ENCODE data around the gene SAP30. TPM values are rescaled to one million over a fixed set of nuclear protein-coding genes. Genes with fewer than 3 reads are reported as not detected.

Gene SAP30
- total RNA-seq, 1 donor from 2014 or later = 24.1 TPM

GRCh38 chr4:173418639-173419038, 47.9 kb downstream of the SAP30 start:
- no peaks in the 10 kb centered on the region for H3K4me1 Mint-ChIP-seq (ENCODE audit: low read depth, unreplicated experiment)
- peaks cover 1% of the 10 kb centered on the region for H3K9me3 Mint-ChIP-seq (ENCODE audit: unreplicated experiment)
- no peak for DNase-seq
- no peak for TF ChIP-seq CTCF (IDR thresholded peaks at IDR 0.05; ENCODE audit: partially characterized antibody, unreplicated experiment)
- H3K36me3 Mint-ChIP-seq (ENCODE audit: unreplicated experiment) = no peaks in the 10 kb centered on the region
- H3K27me3 Mint-ChIP-seq (ENCODE audit: unreplicated experiment) = no peaks in the 10 kb centered on the region
- H3K4me3 Mint-ChIP-seq (ENCODE audit: unreplicated experiment) = no peak overlapping the region
- H3K27ac Mint-ChIP-seq (ENCODE audit: unreplicated experiment) = peak overlapping the region; percentile 39

- DNase-seq = no peak
- Mint-ChIP-seq H3K36me3 (ENCODE audit: unreplicated experiment) (no peaks in the 10 kb centered on the region), H3K27me3 (ENCODE audit: unreplicated experiment) (no peaks in the 10 kb centered on the region), H3K4me3 (ENCODE audit: unreplicated experiment) (no peak overlapping the region), H3K27ac (ENCODE audit: unreplicated experiment) (no peak overlapping the region), H3K4me1 (ENCODE audit: low read depth, unreplicated experiment) (no peaks in the 10 kb centered on the region), H3K9me3 (ENCODE audit: unreplicated experiment) (peaks cover 1% of the 10 kb centered on the region)
- peak; percentile 43 for TF ChIP-seq CTCF (IDR thresholded peaks at IDR 0.05; ENCODE audit: partially characterized antibody, unreplicated experiment)
Measured at GRCh38 chr4:173420324-173420752, 49.6 kb downstream of the SAP30 start.

- no peak overlapping the region for H3K27ac Mint-ChIP-seq (ENCODE audit: unreplicated experiment)
- no peaks in the 10 kb centered on the region for H3K36me3 Mint-ChIP-seq (ENCODE audit: unreplicated experiment)
- H3K4me3 Mint-ChIP-seq (ENCODE audit: unreplicated experiment) = no peak overlapping the region
- no peaks in the 10 kb centered on the region for H3K27me3 Mint-ChIP-seq (ENCODE audit: unreplicated experiment)
- peaks cover 1% of the 10 kb centered on the region for H3K9me3 Mint-ChIP-seq (ENCODE audit: unreplicated experiment)
- DNase-seq = no peak
- H3K4me1 Mint-ChIP-seq (ENCODE audit: low read depth, unreplicated experiment) = no peaks in the 10 kb centered on the region
- TF ChIP-seq CTCF (IDR thresholded peaks at IDR 0.05; ENCODE audit: partially characterized antibody, unreplicated experiment) = no peak
Measured at GRCh38 chr4:173420801-173421200, 50.0 kb downstream of the SAP30 start.

DNA sequence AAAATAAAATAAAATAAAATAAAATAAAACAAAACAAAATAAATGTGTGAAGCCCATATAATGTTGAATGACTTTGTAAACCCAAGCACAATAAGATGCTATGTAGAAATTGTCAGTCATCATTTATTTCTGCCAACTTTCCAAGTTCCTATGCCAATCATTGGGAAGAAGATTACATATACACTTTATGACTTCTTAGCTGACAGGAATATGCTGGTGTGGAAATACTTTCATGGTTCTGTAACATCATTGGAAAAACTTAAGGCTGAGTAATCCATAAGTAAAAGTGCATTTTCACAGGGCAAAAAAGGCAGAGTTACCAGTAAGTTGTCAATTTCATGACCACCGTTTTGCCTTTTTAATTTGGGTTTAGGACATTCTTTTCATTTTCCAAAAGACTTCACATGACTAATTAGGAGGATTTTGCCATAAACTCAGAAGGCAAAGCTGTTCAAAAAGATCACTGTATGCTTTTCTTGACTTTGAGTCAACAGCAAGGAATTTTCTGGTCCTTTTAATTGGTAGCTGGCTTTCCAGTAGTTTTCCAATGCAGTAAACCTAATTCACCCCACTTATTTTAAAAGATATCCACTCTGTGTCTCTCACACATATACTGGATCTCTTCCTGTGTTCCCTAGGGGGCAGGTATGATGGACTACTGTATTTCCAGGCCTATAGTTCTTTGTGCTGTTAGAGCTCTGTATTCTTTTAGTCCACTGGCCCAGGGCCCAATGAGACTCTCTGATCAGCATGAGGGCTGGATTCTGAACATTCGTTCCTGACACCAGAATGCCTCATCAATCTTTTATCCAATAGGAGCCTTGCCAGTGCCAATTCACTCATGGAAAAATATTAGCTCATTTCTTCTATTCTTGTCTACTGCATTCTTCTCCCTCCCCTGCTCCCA, 54.4 kb downstream of the SAP30 start:
- Mint-ChIP-seq H3K27me3 (ENCODE audit: unreplicated experiment) (no peaks in the 10 kb centered on the region), H3K36me3 (ENCODE audit: unreplicated experiment) (no peaks in the 10 kb centered on the region), H3K27ac (ENCODE audit: unreplicated experiment) (no peak overlapping the region), H3K4me1 (ENCODE audit: low read depth, unreplicated experiment) (no peaks in the 10 kb centered on the region), H3K4me3 (ENCODE audit: unreplicated experiment) (no peak overlapping the region), H3K9me3 (ENCODE audit: unreplicated experiment) (no peaks in the 10 kb centered on the region)
- TF ChIP-seq CTCF (IDR thresholded peaks at IDR 0.05; ENCODE audit: partially characterized antibody, unreplicated experiment) = no peak
- no peak for DNase-seq

DNA sequence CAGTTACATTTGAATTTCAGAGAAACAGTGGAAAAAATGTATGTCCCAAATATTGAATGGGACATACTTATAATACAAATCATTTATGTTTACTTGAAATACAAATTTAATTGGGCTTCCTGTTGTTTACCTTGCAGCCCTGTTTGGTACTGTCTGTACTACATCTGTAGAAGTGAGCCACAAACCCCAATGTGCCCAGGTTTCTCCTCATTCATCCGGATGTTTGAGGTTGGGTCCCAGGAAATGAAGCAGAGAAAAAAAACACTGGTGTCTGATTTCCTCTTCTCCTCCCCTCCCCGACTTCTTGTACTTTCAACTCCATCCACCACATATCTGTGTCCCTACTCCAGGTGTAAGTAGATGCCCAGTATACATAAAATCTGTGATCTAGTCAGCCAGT, 55.3 kb downstream of the SAP30 start:
- H3K4me1 Mint-ChIP-seq (ENCODE audit: low read depth, unreplicated experiment) = no peaks in the 10 kb centered on the region
- TF ChIP-seq CTCF (IDR thresholded peaks at IDR 0.05; ENCODE audit: partially characterized antibody, unreplicated experiment) = no peak
- no peak overlapping the region for H3K4me3 Mint-ChIP-seq (ENCODE audit: unreplicated experiment)
- no peaks in the 10 kb centered on the region for H3K36me3 Mint-ChIP-seq (ENCODE audit: unreplicated experiment)
- H3K27ac Mint-ChIP-seq (ENCODE audit: unreplicated experiment) = no peak overlapping the region
- H3K9me3 Mint-ChIP-seq (ENCODE audit: unreplicated experiment) = no peaks in the 10 kb centered on the region
- no peaks in the 10 kb centered on the region for H3K27me3 Mint-ChIP-seq (ENCODE audit: unreplicated experiment)
- DNase-seq = no peak
